Ammon's horn (tissue), 1 donor: ENCODE measurements around the gene CRMP1.
"Not testable (repeated sequence)": the region's sequence is repeated elsewhere in the genome, so short reads cannot be mapped to it uniquely, and the experiment has no call there.

Source experiments
- DNase-seq: peaks from one replicate; pipeline ENCODE4 v3.0.0-alpha.2; 2016; ENCODE audit warnings: low spot score

Gene CRMP1

GRCh38 chr4:5822619-5823018 lies 70.3 kb downstream of the CRMP1 start:
- no peak for DNase-seq

- peak; percentile 14 for DNase-seq
Measured at GRCh38 chr4:5821665-5822358, 71.1 kb downstream of the CRMP1 start.

GRCh38 chr4:5816851-5817375 lies 76.0 kb downstream of the CRMP1 start:
- DNase-seq, result no peak

GRCh38 chr4:5816101-5816500 lies 76.8 kb downstream of the CRMP1 start:
- DNase-seq, result no peak

GRCh38 chr4:5815641-5816040 lies 77.2 kb downstream of the CRMP1 start:
- no peak for DNase-seq

- DNase-seq, result no peak
Measured at GRCh38 chr4:5814421-5814820, 78.5 kb downstream of the CRMP1 start.

GRCh38 chr4:5813882-5814255 lies 79.0 kb downstream of the CRMP1 start:
- DNase-seq, result no peak

- DNase-seq, result peak; percentile 80
Measured at GRCh38 chr4:5812506-5813229, 80.2 kb downstream of the CRMP1 start.

- DNase-seq, result not testable (repeated sequence)
Measured at GRCh38 chr4:5812057-5812456, 80.8 kb downstream of the CRMP1 start.

GRCh38 chr4:5810770-5811430 lies 82.0 kb downstream of the CRMP1 start:
- no peak for DNase-seq

GRCh38 chr4:5810151-5810550 lies 82.7 kb downstream of the CRMP1 start:
- DNase-seq, result no peak

GRCh38 chr4:5809216-5809776 lies 83.6 kb downstream of the CRMP1 start:
- peak; percentile 30 for DNase-seq

- DNase-seq, result no peak
Measured at GRCh38 chr4:5808081-5808741, 84.7 kb downstream of the CRMP1 start.

- DNase-seq, result no peak
Measured at GRCh38 chr4:5805270-5805669, 87.6 kb downstream of the CRMP1 start.

GRCh38 chr4:5804656-5805055 lies 88.2 kb downstream of the CRMP1 start:
- DNase-seq, result no peak

- no peak for DNase-seq
Measured at GRCh38 chr4:5802565-5802964, 90.3 kb downstream of the CRMP1 start.

GRCh38 chr4:5801696-5802095 lies 91.2 kb downstream of the CRMP1 start:
- no peak for DNase-seq

- DNase-seq, result no peak
Measured at GRCh38 chr4:5800496-5800895, 92.4 kb downstream of the CRMP1 start.

- DNase-seq, result no peak
Measured at GRCh38 chr4:5799406-5799805, 93.5 kb downstream of the CRMP1 start.

- DNase-seq, result no peak
Measured at GRCh38 chr4:5798946-5799345, 93.9 kb downstream of the CRMP1 start.

GRCh38 chr4:5798462-5798861 lies 94.4 kb downstream of the CRMP1 start:
- no peak for DNase-seq

- no peak for DNase-seq
Measured at GRCh38 chr4:5797866-5798265, 95.0 kb downstream of the CRMP1 start.
